NCI-H345 treated with DMSO at 0.1 percent for 48 hours (cell line): ENCODE data around the gene LYPD6.

Experiments
- DNase-seq: peaks from one replicate; lab custom pipeline; 2025; ENCODE audit not compliant: unreplicated experiment; lab: John Stamatoyannopoulos, UW

The LYPD6 gene

DNA sequence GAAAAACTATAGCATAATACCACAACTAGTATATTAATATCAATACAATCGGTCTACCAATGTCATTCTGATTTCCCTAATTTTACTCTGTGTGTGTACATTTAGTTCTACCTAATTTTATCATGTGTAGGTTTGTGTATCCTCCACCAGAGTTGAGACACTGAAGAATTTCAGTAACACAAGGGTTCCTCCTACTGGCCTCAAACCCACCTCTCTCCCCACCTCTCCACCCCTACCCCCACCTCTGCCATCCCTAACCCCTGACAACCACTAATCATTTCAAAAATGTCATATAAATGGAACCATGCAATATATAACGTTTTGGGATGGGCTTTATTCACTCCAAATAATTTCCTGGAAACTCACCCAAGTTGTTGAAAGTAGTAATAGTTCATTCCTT, 117.9 kb downstream of the LYPD6 start:
- DNase-seq = no peak

DNA sequence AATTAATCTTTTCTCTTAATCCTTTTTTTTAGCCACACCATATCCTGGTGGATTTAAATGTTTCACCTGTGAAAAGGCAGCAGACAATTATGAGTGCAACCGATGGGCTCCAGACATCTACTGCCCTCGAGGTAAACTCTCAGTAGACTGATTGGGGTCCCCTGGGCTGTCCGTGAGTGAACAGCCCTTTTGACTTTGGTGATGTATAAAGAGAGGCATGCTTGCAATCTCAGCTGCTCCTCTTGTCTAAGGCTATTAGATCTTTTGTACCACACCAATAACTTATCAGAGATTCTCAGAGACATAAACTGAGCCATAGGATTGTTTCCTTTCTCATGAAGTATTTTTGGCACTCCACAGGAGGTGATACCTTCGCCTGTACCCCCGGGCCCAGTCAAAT, 118.6 kb downstream of the LYPD6 start:
- DNase-seq = no peak

DNA sequence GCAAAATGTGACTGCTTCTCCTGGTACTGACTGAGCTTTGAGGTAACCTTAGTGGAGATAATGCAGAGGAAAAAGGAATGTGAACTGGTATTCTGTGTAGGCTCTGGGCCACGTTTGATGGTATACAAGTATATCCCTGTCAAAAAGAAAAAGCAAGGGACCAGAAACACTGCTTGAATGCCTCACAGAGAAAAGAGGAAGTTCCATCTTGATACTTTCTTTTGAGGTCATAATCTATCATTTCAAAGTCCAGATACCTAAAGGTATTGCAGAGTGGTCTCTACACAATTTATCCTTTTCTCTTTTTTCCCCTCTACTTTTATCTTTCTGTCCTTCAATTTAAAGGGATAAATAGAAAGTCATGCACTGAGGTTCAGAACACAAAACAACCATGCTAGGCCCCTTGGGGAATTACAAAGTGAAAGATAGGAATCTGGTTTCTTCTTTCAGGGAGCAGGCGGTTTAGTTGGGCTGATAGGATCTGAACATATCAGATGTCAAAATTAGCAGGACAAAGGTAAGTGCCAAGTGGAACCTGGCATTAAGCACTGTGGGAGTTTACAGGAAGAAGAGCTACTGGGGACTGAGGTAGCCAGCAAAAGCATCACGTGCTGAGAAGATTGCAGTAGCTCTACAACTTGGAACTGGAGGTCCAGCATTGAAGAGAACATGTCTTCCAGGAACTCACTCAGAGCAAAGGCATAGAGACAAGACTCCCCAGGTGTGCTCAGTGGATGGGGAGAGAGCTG, 121.2 kb downstream of the LYPD6 start:
- no peak for DNase-seq

DNA sequence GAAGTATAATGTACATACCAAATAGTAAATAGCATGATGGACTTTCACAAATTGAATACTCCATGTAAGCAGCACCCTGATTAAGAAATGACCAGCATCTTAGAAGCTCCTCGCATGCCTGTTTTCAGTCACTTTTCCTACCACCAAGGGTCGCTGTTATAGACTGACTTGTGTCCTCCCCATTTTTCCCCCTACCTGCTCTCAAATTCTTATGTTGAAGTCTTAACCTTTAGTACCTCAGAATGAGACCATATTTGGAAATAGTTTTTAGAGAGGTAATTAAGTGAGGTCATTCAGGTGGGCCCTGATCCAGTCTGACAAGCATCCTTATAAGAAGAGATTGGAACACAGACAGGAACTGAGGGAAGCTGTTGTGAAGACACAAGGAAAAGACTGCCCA, 125.9 kb downstream of the LYPD6 start:
- no peak for DNase-seq

DNA sequence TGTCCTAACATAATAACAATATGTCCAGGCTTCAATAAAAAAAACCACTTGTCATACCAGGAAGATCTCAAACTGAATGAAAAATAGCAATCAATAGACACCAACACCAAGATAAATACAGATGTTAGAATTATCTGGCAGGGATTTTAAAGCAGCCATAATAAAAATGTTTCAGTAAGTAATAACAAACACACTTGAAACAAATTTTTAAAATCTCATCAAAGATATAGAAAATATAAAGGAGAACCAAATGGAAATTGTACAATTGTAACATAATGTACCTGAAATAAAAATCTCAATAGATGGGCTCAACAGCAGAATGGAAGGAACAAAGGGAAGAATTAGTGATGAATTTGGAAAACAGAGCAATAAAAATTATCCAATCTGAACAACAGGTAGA, 128.1 kb downstream of the LYPD6 start:
- DNase-seq = no peak

DNA sequence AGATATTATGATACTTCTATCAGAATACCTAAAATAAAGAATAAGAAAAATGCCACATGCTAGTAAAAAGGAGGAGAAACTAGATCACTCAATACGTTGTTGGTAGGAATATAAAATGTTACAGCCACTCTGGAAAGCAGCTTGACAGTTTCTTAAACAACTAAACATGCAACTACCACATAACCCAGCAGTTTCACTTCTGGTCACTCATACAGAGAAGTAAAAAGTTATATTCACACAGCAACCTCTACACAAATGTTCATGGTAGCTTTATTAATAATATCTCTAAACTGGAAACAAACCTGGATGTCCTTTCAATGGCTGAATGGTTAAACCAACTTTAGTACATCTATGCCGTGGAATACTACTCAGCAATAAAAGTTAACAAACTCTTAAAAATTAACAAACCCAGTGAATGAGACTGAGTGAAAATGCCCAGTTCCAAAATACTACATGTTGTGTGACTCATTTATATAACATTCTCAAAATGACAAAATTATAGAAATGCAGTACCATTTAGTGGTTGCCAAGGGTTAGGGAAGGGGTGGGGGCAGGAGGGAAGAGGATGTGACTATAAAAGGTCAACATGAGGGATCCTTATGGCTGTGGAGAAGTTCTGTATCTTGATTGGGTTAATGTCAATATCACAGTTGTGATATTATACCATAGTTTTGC, 133.1 kb downstream of the LYPD6 start:
- no peak for DNase-seq

DNA sequence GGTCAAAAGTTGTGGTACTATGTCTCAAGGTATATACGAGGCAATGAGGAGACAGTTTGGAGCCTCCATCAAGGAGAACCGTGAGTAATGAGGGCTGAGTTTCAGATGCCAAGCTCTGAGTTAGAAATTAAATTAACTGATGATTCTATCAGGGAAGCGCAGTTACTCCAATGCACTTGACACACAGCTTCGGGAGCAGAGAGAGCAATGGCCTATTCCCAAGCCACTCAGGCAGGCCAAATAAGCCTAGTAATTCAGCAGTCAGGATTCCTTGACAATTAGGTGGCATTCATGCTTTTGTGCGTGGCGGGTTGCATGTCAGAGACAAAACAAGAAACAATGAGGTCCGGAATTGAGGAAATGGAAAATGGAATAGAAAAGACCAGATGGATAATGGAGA, 134.0 kb downstream of the LYPD6 start:
- no peak for DNase-seq

DNA sequence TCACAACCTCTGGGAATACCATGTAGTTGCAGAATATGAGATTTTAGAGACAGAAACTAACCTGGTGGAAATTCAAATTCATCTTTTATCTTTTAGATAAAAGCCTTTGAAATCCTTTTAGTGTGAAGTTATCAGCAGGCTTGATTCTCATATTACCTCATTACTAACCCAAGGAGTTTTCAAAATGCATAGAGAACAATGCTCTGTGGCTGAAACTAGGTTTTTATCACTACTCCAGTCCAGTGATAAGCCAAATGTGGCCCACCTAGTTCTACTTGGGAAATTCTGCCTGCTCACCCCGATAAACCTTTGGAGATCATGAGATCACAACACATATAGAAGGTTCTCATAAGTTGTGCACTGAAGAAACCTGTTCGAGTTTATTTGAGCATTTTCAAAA, 135.5 kb downstream of the LYPD6 start:
- no peak for DNase-seq

DNA sequence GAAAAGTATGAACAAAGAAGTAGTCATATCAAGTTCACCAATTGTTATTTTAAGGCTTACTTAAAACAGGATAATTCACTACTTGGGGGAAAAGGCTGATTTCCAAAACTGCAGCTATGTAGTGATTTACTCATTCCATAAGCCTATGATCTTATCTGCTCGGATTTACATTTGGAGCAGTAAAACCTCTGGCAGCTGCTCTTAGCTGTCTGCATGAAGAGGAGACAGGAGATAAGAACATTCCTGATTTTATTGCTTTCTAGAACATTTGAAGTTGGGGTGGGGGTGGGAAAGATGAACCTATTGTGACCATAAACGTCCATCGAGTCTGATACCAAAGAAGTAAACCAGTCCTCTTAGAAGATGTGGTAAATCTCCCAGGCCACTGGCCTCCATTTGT, 136.2 kb downstream of the LYPD6 start:
- DNase-seq = no peak

DNA sequence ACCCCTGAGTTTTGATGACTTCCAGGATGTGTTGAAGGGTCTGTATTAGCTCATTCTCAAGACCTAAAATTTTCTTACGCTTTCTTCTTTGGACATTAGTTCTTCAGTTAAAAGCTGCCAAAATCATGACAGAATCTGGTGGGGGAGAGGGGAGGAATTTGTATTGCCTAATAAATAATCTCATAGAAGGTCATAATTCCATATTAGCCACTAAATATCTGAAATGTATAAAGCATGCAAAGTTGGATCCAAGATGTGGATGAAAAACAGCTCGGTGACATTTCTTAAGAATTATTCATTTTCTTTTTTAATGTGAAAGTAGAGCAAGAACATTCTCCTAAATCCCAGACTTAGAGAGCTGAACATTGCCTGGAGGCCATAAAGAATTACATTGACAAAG, 137.0 kb downstream of the LYPD6 start:
- DNase-seq = no peak

DNA sequence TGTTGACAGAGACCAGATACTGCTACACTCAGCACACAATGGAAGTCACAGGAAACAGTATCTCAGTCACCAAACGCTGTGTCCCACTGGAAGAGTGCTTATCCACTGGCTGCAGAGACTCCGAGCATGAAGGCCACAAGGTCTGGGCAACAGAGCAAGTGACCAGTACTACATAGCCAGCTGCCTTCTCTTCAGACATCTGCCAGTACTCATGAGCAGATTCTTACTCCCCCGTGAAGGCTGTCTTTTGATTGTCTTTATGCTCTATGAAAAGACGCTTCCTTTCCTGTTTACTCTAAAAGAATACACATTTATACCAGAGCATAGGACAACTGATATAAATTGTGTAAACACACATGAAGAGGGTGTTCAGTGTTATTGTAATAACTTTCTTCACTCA, 138.2 kb downstream of the LYPD6 start:
- DNase-seq = no peak

DNA sequence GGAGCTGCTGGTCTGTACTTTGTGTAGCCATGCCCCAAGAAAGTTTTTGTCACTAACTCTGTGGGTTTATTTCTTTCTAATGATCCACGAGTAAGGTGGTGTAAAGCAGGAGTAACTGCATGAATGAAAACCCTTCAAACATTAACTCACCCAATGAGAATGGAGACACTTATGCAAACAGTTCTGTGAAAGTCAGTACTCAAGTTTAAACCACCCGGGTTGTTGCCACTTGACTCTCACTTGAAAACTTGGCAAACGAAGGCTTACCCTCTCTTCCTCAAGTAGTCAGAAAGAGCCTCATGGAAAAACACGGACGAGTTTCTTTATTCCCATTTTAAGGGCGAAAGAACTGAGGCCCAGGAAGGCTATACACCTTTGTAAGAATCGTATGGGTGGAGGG, 139.7 kb downstream of the LYPD6 start:
- DNase-seq = no peak

DNA sequence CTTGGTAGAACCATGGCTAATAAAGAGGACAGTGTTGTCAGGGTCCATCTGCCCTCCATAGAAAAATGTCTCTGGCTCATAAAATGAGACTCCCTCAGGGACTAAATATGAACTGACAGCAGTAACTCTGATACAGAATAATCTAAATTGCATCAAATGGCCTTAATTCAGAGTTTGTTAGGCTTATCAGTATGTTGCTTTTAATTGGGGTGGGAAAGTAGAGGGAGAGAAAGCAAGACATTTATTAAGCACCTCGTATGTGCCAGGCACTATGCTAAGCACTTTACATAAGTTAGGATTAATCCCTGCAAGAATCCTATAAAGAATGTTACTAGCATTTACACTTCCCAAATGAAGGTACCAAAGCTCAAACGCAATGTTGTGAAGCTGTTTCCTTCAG, 142.0 kb downstream of the LYPD6 start:
- DNase-seq = no peak

DNA sequence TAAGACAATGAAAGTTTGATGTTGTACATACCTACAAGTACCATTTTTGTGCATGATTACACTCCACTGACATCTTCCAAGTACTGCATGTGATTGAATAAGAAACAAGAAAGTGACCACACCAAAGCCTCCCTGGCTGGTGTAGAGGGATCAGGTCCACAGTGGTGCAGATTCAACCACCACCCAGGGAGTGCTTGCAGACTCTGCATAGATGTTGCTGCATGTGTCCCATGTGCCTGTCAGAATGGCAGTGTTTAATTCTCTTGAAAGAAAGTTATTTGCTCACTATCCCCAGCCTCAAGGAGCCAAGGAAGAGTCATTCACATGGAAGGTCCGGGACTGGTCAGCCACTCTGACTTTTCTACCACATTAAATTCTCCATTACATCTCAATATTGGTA, 142.7 kb downstream of the LYPD6 start:
- no peak for DNase-seq

DNA sequence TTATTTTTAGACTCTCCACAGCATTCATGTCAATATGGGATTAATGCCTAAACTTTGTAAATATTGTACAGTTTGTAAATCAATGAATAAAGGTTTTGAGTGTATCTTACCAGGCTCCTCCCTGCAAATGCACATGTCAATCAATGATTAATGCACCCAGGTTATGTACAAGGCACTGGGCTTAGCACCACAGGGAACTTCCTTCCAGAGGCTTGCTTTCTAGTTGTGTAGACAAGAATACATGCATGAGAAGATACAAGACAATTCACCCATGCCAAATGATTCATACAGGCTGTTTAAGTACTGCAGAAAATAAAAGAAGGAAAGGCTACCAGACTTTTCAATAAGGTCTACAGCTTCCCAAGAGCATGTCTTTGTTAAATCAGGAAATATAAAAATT, 143.1 kb downstream of the LYPD6 start:
- no peak for DNase-seq

DNA sequence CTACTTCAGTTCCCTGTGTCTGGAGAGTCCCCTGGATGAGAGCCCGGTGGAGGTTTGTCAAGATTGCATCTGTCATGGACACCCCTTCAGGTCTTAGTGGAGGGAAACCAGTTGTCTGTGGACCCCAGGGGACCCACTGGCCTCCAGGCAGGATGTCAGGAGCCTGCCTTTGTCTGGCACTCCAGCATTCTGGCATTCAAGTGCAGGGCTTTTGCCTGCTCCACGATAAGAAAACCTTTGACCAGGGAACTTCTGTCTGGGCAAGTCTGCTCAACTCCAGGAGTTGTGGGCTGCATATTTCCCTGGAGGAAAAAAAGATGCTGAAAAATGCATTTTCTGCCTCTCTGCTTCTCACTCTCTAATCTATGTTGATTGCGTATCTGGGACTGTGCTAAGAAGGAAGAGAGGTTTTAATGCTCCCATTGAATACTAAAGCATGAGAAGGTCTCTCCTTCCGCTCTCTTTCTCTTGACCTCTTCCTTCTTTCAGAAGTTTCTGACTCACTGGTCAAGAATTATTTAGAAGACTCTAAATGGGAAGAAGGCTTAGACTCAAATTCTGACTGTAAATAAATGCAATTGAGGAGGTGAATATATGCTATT, 152.7 kb downstream of the LYPD6 start:
- no peak for DNase-seq

DNA sequence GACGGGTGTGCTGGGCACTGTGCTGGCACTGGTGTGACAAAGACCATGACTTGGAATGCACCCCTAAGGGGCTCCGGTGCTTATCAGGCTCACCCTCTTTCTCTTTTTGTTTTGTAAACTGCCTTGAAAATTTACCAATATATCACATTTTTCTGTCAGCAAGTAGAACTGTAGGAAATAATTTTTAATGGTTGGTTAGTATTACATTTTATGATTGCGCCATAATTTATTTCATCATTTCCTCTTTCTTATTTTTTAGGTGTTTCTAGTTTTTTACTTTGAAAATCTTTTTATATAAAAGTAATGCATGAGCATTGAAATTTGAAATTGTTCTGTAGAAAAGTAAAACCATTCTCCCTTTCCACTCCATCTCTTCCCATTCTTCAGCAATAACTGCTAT, 156.3 kb downstream of the LYPD6 start:
- no peak for DNase-seq

DNA sequence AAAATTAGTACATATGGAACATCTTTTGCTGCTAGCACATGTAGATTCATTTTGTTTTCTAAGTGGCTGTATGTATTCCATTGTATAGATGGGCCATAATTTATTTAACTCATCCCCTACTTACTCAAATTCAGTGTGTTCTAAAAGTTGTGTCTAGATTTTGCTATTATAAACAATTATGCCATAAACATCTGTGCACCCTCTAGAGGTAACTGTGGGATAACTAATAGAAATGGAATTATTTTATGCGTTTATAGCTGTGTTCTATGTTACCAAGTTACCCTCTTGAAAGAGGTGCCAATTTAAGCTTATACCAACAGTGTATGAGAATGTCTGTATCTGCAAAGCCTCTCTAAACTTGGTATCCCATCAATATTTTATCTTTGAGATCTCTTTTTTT, 156.8 kb downstream of the LYPD6 start:
- no peak for DNase-seq

DNA sequence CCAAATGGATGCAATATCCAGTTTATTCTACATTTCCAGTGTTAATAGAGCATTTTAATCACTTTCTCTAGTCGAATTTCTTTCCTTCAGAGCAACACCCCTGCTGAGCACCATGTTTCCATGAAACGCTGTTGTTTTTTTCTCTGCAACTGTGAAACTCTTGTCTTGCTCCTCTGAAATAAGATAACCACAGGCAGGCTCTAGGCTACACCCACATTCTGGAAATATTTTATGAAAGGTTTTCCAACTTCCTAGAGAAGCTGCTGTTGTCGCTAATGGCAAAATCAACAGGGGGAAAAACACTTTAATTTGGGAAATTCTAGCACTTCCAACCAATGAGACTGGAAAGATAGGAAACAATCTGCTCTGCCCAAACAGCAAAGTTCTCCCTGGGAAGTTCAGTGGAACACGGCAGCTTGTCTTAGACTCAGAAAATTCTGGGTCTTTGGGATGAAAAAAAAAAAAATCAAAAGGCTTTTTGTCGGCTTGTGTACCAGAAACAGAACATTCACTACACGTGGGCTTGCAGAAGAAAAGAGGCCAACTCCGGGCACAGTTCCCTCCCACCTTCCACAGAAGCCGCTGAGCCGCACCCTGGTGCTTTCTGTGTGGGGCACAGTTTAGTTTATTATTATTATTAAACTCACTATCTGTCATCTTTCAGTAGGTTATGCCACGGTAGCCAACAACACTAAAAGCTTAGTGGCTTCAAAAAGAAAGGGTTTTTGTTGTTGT, 158.5 kb downstream of the LYPD6 start:
- DNase-seq = no peak

DNA sequence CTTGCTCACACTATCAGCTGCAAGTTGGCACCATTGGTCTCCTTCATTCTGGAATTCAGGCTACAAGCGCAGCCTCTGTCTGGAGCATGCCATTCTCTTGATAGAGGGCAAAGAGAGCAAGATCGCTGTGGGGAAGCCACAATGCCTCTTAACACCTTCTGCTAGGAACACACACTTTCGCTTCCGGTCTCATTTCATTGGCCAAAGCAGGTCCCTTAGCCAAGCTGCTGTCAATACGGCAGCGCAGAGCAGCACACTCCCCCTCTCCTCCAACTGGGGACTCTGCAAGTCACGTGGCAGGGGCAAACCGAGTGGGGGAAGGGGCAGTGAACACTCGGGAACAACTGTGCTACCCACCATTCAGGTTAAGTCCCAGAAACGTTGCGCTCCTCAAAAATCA, 159.1 kb downstream of the LYPD6 start:
- DNase-seq = no peak

DNA sequence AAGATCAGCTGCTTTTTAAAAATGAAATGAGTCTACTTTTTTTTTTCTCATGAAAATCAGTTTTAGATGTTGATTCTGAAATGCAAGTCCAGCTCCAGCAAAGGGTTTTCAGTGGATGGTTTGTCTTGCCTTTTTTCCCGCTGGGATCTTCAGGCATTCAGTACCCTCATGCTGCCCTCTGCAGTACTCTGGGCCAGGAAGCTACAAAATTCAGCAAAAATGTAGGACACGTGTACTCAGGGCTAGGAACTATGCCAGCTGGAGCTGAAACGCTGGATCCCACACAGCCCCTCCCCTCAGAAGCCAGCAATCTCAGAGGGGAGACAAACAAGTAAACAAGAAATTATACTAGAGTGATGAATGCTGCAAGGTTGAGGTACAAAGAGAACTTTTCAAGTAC, 159.9 kb downstream of the LYPD6 start:
- DNase-seq = no peak

DNA sequence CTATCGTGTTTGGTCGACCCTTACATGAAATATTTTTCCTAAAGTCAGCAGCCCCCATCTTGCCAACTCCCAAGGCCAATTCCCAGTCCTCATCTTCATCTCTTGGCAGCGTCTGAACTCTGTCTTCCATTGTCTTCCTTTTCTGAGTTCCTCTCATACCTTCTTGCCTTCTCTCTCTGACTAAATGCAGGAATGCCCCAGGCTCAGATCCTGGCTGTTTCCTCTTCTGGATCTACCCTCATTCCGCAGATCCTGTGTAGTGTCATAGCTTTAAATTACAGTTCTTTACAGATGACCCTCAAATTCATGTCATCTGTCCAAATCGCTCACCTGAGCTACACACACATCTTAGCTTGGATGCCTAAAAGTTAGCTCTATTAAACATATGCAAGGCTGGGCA, 162.5 kb downstream of the LYPD6 start:
- no peak for DNase-seq
